ENCODE results near the gene KYAT1.

GRCh38 chr9:128807827-128808226, 73.9 kb downstream of the KYAT1 start:
- TF ChIP-seq ZNF138 (CRISPR knock-in tag; conservative IDR thresholded peaks at IDR 0.05) (no peak), JAZF1 (CRISPR knock-in tag; IDR thresholded peaks at IDR 0.05) (no peak), FOXJ3 (CRISPR knock-in tag; IDR thresholded peaks at IDR 0.05; ENCODE audit: borderline replicate concordance) (no peak), ZNF416 (CRISPR knock-in tag; IDR thresholded peaks at IDR 0.05) (no peak), EMX1 (CRISPR knock-in tag; IDR thresholded peaks at IDR 0.05) (no peak), ZNF232 (CRISPR knock-in tag; IDR thresholded peaks at IDR 0.05) (no peak), CBFB (CRISPR knock-in tag; IDR thresholded peaks at IDR 0.05; ENCODE audit: low read depth) (no peak), ESRRA (CRISPR knock-in tag; IDR thresholded peaks at IDR 0.05; ENCODE audit: borderline replicate concordance) (no peak)
- TF ChIP-seq, protein P1, sequence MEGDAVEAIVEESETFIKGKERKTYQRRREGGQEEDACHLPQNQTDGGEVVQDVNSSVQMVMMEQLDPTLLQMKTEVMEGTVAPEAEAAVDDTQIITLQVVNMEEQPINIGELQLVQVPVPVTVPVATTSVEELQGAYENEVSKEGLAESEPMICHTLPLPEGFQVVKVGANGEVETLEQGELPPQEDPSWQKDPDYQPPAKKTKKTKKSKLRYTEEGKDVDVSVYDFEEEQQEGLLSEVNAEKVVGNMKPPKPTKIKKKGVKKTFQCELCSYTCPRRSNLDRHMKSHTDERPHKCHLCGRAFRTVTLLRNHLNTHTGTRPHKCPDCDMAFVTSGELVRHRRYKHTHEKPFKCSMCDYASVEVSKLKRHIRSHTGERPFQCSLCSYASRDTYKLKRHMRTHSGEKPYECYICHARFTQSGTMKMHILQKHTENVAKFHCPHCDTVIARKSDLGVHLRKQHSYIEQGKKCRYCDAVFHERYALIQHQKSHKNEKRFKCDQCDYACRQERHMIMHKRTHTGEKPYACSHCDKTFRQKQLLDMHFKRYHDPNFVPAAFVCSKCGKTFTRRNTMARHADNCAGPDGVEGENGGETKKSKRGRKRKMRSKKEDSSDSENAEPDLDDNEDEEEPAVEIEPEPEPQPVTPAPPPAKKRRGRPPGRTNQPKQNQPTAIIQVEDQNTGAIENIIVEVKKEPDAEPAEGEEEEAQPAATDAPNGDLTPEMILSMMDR (IDR thresholded peaks at IDR 0.05): no peak
- TF ChIP-seq, protein P2, sequence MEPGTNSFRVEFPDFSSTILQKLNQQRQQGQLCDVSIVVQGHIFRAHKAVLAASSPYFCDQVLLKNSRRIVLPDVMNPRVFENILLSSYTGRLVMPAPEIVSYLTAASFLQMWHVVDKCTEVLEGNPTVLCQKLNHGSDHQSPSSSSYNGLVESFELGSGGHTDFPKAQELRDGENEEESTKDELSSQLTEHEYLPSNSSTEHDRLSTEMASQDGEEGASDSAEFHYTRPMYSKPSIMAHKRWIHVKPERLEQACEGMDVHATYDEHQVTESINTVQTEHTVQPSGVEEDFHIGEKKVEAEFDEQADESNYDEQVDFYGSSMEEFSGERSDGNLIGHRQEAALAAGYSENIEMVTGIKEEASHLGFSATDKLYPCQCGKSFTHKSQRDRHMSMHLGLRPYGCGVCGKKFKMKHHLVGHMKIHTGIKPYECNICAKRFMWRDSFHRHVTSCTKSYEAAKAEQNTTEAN (CRISPR knock-in tag; IDR thresholded peaks at IDR 0.05): no peak
- TF ChIP-seq, protein P3, sequence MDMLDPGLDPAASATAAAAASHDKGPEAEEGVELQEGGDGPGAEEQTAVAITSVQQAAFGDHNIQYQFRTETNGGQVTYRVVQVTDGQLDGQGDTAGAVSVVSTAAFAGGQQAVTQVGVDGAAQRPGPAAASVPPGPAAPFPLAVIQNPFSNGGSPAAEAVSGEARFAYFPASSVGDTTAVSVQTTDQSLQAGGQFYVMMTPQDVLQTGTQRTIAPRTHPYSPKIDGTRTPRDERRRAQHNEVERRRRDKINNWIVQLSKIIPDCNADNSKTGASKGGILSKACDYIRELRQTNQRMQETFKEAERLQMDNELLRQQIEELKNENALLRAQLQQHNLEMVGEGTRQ (CRISPR knock-in tag; IDR thresholded peaks at IDR 0.05): no peak
- TF ChIP-seq, protein P4, sequence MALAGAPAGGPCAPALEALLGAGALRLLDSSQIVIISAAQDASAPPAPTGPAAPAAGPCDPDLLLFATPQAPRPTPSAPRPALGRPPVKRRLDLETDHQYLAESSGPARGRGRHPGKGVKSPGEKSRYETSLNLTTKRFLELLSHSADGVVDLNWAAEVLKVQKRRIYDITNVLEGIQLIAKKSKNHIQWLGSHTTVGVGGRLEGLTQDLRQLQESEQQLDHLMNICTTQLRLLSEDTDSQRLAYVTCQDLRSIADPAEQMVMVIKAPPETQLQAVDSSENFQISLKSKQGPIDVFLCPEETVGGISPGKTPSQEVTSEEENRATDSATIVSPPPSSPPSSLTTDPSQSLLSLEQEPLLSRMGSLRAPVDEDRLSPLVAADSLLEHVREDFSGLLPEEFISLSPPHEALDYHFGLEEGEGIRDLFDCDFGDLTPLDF (CRISPR knock-in tag; IDR thresholded peaks at IDR 0.05): no peak
- TF ChIP-seq, protein P5, sequence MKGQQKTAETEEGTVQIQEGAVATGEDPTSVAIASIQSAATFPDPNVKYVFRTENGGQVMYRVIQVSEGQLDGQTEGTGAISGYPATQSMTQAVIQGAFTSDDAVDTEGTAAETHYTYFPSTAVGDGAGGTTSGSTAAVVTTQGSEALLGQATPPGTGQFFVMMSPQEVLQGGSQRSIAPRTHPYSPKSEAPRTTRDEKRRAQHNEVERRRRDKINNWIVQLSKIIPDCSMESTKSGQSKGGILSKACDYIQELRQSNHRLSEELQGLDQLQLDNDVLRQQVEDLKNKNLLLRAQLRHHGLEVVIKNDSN (CRISPR knock-in tag; IDR thresholded peaks at IDR 0.05): no peak
- TF ChIP-seq, protein P6, sequence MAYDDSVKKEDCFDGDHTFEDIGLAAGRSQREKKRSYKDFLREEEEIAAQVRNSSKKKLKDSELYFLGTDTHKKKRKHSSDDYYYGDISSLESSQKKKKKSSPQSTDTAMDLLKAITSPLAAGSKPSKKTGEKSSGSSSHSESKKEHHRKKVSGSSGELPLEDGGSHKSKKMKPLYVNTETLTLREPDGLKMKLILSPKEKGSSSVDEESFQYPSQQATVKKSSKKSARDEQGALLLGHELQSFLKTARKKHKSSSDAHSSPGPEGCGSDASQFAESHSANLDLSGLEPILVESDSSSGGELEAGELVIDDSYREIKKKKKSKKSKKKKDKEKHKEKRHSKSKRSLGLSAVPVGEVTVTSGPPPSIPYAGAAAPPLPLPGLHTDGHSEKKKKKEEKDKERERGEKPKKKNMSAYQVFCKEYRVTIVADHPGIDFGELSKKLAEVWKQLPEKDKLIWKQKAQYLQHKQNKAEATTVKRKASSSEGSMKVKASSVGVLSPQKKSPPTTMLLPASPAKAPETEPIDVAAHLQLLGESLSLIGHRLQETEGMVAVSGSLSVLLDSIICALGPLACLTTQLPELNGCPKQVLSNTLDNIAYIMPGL (CRISPR knock-in tag; IDR thresholded peaks at IDR 0.05): no peak
